HepG2 (cell line): Measurements from ENCODE around the gene ATP5MK. TPM values are rescaled to one million over a fixed set of nuclear protein-coding genes. Genes with fewer than 3 reads are reported as not detected.

Source experiments
- ARHGAP35 ChIP-seq: sonication (generic); formaldehyde crosslinking; IDR thresholded peaks from 2 replicates; pipeline ENCODE4 v1.9.0; 2022; ENCODE audit warnings: mild to moderate bottlenecking, inconsistent platforms, moderate library complexity, missing genetic modification reagents, borderline replicate concordance
- ARNT2 ChIP-seq: sonication (generic); formaldehyde crosslinking; IDR thresholded peaks from 2 replicates; pipeline ENCODE4 v1.8.0; 2022; ENCODE audit warnings: mild to moderate bottlenecking, low read depth, missing genetic modification reagents, moderate library complexity
- GTF2F1 ChIP-seq: fragments of 150-350 bp; IDR thresholded peaks from 2 replicates; pipeline ENCODE4 v1.6.1; 2014; ENCODE audit warnings: low read length
- KLF15 ChIP-seq: sonication (generic); formaldehyde crosslinking; IDR thresholded peaks from 2 replicates; pipeline ENCODE4 v1.8.1; 2023; ENCODE audit warnings: borderline replicate concordance, mild to moderate bottlenecking, inconsistent platforms, missing genetic modification reagents, mixed read lengths
- MIER2 ChIP-seq: IDR thresholded peaks from 2 replicates; pipeline ENCODE4 v1.6.1; 2016; ENCODE audit warnings: missing biosample characterization, missing genetic modification reagents
- MXD4 ChIP-seq: IDR thresholded peaks from 2 replicates; pipeline ENCODE4 v1.6.1; 2016; ENCODE audit warnings: mild to moderate bottlenecking, missing biosample characterization, missing genetic modification reagents
- MYPOP ChIP-seq: sonication (generic); formaldehyde crosslinking; IDR thresholded peaks from 2 replicates; pipeline ENCODE4 v1.8.1; 2023; ENCODE audit warnings: mild to moderate bottlenecking, moderate library complexity, missing genetic modification reagents
- RFX3 ChIP-seq: IDR thresholded peaks from 2 replicates; pipeline ENCODE4 v1.6.1; 2016; ENCODE audit warnings: missing biosample characterization, missing genetic modification reagents
- SRSF1 ChIP-seq: fragments of 200-400 bp; formaldehyde crosslinking; optimal IDR thresholded peaks from 2 replicates; pipeline ENCODE3; 2017; ENCODE audit warnings: mild to moderate bottlenecking, low read depth, low read length, moderate library complexity
- SRY ChIP-seq: sonication (generic); formaldehyde crosslinking; IDR thresholded peaks from 2 replicates; pipeline ENCODE4 v1.8.0; 2022; ENCODE audit warnings: mild to moderate bottlenecking, missing genetic modification reagents
- YY1 ChIP-seq: IDR thresholded peaks from 2 replicates; pipeline ENCODE4 v1.6.1; 2011; ENCODE audit warnings: low read length, low read depth, moderate library complexity, mild to moderate bottlenecking; ENCODE audit not compliant: insufficient read depth, insufficient replicate concordance
- ZBTB46 ChIP-seq: sonication (generic); formaldehyde crosslinking; IDR thresholded peaks from 2 replicates; pipeline ENCODE4 v1.4.0; 2020; ENCODE audit warnings: mild to moderate bottlenecking, missing genetic modification reagents, borderline replicate concordance
- ZBTB7B ChIP-seq: sonication (generic); formaldehyde crosslinking; IDR thresholded peaks from 2 replicates; pipeline ENCODE4 v1.4.0; 2020; ENCODE audit warnings: missing genetic modification reagents
- ZFYVE20 ChIP-seq: sonication (generic); formaldehyde crosslinking; IDR thresholded peaks from 2 replicates; pipeline ENCODE4 v1.8.0; 2023; ENCODE audit warnings: low read depth, mild to moderate bottlenecking, moderate library complexity, missing genetic modification reagents, borderline replicate concordance
- ZKSCAN1 ChIP-seq: fragments of 150-350 bp; IDR thresholded peaks from 2 replicates; pipeline ENCODE4 v1.6.1; 2014; ENCODE audit warnings: low read length
- ZMYM3 ChIP-seq: sonication (generic); formaldehyde crosslinking; IDR thresholded peaks from 2 replicates; pipeline ENCODE4 v1.5.1; 2020; ENCODE audit warnings: mild to moderate bottlenecking, missing genetic modification reagents
- ZNF12 ChIP-seq: sonication (generic); formaldehyde crosslinking; IDR thresholded peaks from 2 replicates; pipeline ENCODE4 v1.5.0; 2020; ENCODE audit warnings: missing genetic modification reagents
- ZNF598 ChIP-seq: sonication (generic); formaldehyde crosslinking; IDR thresholded peaks from 2 replicates; pipeline ENCODE4 v1.5.1; 2020; ENCODE audit warnings: mild to moderate bottlenecking, missing genetic modification reagents, borderline replicate concordance
- ZNF652 ChIP-seq: IDR thresholded peaks from 2 replicates; pipeline ENCODE4 v1.6.1; 2016; ENCODE audit warnings: low read depth, borderline replicate concordance
- ZNF749 ChIP-seq: sonication (generic); formaldehyde crosslinking; IDR thresholded peaks from 2 replicates; pipeline ENCODE4 v1.8.0; 2022; ENCODE audit warnings: mild to moderate bottlenecking, missing genetic modification reagents, moderate library complexity, borderline replicate concordance
- ZNF777 ChIP-seq: sonication (generic); formaldehyde crosslinking; IDR thresholded peaks from 2 replicates; pipeline ENCODE4 v1.4.0; 2020; ENCODE audit warnings: missing genetic modification reagents
- ZXDC ChIP-seq: sonication (generic); formaldehyde crosslinking; IDR thresholded peaks from 2 replicates; pipeline ENCODE4 v1.5.0; 2020; ENCODE audit warnings: mild to moderate bottlenecking, missing genetic modification reagents
- polyA plus RNA-seq, 8 experiments: library from polyadenylated mRNA; depleted of rRNA in 3 of 8; stranded (reverse) in 7 of 8; unstranded in 1 of 8; fragments of >200 nt; fragmentation: Illumina TruSeq in 4 of 8; extraction: Trizol in 4 of 8; gene quantifications; 2 replicates each; pipeline versions ENCODE4 v1.2.1 to v1.2.3, GENCODE V29; 2011 to 2016; ENCODE audit warnings: low read depth in 4 of 8, missing spikeins in 1 of 8, mixed read lengths in 1 of 8; ENCODE audit not compliant: insufficient read depth in 1 of 8
- total RNA-seq, 5 experiments: library from RNA; depleted of rRNA; stranded (reverse); fragments of >200 nt; fragmentation: Illumina TruSeq; extraction: Trizol; gene quantifications; 2 replicates each; pipeline ENCODE4 v1.2.3, GENCODE V29; 2016; ENCODE audit warnings: low read depth in 1 of 5

Gene ATP5MK
- total and polyA plus RNA-seq, 2 of the 13 experiments (the other 11 are each of a cell fraction or from before 2014, with no cell fraction given): 312 to 517 TPM

GRCh38 chr10:103350517-103351260 is 45.6 kb downstream of the ATP5MK start, which contains the start of gene PCGF6 (continued):
- TF ChIP-seq ZNF652 (CRISPR knock-in tag) (no peak), ZNF777 (CRISPR knock-in tag) (0 out of 2 replicates have a peak, but pooled peaks have one; percentile 34), SRSF1 (no peak), MXD4 (no peak), ZNF12 (CRISPR knock-in tag) (no peak), ZBTB7B (CRISPR knock-in tag) (peak; percentile 42; the same call in 1 of the 2 replicates), ZXDC (CRISPR knock-in tag) (0 out of 2 replicates have a peak, but pooled peaks have one; percentile 26), ZMYM3 (peak; percentile 29; the same call in 1 of the 2 replicates), ARHGAP35 (CRISPR knock-in tag) (no peak), MIER2 (CRISPR knock-in tag) (no peak), ZNF598 (CRISPR knock-in tag) (no peak), MYPOP (CRISPR knock-in tag) (peak; percentile 93), ZBTB46 (CRISPR knock-in tag) (no peak), SRY (CRISPR knock-in tag) (no peak), KLF15 (CRISPR knock-in tag) (0 out of 2 replicates have a peak, but pooled peaks have one; percentile 36), YY1 (peak; percentile 75), ARNT2 (CRISPR knock-in tag) (peak; percentile 58; the same call in 1 of the 2 replicates), ZFYVE20 (CRISPR knock-in tag) (no peak), GTF2F1 (no peak), RFX3 (CRISPR knock-in tag) (no peak), ZKSCAN1 (no peak), ZNF749 (CRISPR knock-in tag) (no peak)
